ENCODE data around the gene B9D2.

DNA sequence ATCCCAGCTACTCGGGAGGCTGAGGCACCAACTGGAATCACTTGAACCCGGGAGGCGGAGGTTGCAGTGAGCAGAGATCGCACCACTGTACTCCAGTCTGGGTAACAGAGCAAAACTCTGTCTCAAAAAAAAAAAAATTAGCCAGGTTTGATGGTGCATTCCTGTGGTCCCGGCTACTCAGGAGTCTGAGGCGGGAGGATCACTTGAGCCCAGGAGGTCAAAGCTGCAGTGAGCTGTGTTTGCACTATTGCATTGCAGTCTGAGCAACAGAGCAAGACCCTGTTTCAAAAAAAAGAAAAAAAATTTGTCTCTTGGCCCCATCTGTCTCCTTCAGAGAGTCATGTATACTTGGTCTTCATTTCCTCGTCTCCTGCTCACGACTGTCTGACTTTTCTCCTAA lies 52.3 kb downstream of the B9D2 start:
- no peak for TF ChIP-seq EZH2 (IDR thresholded peaks at IDR 0.05; ENCODE audit: borderline replicate concordance, low read depth, low read length, severe bottlenecking)
- TF ChIP-seq, protein P1, sequence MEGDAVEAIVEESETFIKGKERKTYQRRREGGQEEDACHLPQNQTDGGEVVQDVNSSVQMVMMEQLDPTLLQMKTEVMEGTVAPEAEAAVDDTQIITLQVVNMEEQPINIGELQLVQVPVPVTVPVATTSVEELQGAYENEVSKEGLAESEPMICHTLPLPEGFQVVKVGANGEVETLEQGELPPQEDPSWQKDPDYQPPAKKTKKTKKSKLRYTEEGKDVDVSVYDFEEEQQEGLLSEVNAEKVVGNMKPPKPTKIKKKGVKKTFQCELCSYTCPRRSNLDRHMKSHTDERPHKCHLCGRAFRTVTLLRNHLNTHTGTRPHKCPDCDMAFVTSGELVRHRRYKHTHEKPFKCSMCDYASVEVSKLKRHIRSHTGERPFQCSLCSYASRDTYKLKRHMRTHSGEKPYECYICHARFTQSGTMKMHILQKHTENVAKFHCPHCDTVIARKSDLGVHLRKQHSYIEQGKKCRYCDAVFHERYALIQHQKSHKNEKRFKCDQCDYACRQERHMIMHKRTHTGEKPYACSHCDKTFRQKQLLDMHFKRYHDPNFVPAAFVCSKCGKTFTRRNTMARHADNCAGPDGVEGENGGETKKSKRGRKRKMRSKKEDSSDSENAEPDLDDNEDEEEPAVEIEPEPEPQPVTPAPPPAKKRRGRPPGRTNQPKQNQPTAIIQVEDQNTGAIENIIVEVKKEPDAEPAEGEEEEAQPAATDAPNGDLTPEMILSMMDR (IDR thresholded peaks at IDR 0.05; ENCODE audit: borderline replicate concordance, extremely low read depth, low read length, poor library complexity, severe bottlenecking) = no peak
